Endothelial cell of umbilical vein (primary cell): Measurements from ENCODE around the gene LTK.

Experiments used
- CTCF ChIP-seq, 2 donors: IDR thresholded peaks; 1 replicate in 1 of 2; 2 replicates in 1 of 2; pipeline ENCODE4 v1.5.1; 2011; ENCODE audit warnings: low read length in 2 of 2, mild to moderate bottlenecking in 2 of 2, moderate library complexity in 2 of 2, control low read depth in 1 of 2, inconsistent platforms in 1 of 2, low read depth in 1 of 2; ENCODE audit not compliant: insufficient read depth in 1 of 2; ENCODE audit errors: extremely low read depth in 1 of 2
- MYC ChIP-seq: IDR thresholded peaks from one replicate; pipeline ENCODE4 v1.6.1; 2011; ENCODE audit warnings: mild to moderate bottlenecking, low read depth, low read length
- POLR2AphosphoS5 ChIP-seq: IDR thresholded peaks from 2 replicates; pipeline ENCODE4 v1.6.1; 2012; ENCODE audit warnings: low read depth, mild to moderate bottlenecking, control low read depth, low read length, moderate library complexity; ENCODE audit not compliant: insufficient read depth

- TF ChIP-seq CTCF (IDR thresholded peaks at IDR 0.05; ENCODE audit: extremely low read depth in 1 of 2, insufficient read depth in 1 of 2, low read depth in 1 of 2, low read length in 2 of 2) (no peak), POLR2AphosphoS5 (no peak), MYC (no peak)
These were observed 1.7 kb downstream of the LTK start for GRCh38 chr15:41511899-41512369.
